ENCODE data around the gene MX2.

Gene MX2

GRCh38 chr21:41378849-41379248, 17.0 kb downstream of the MX2 start:
- TF ChIP-seq YY1 (IDR thresholded peaks at IDR 0.05; ENCODE audit: low read depth), result no peak
- TF ChIP-seq FOXM1 (IDR thresholded peaks at IDR 0.05; ENCODE audit: borderline replicate concordance, low read depth), result no peak
- no peak for TF ChIP-seq ZBTB7A (IDR thresholded peaks at IDR 0.05; ENCODE audit: low read depth)
- no peak for TF ChIP-seq NFIC (IDR thresholded peaks at IDR 0.05)
- no peak for TF ChIP-seq CEBPB (IDR thresholded peaks at IDR 0.05)
- no peak for TF ChIP-seq EGR1 (IDR thresholded peaks at IDR 0.05)
- no peak for TF ChIP-seq RAD21 (IDR thresholded peaks at IDR 0.05; ENCODE audit: low read depth)
- no peak for TF ChIP-seq CREB1 (IDR thresholded peaks at IDR 0.05; ENCODE audit: low read depth)
- TF ChIP-seq TAF1 (IDR thresholded peaks at IDR 0.05; ENCODE audit: low read depth), result no peak
- TF ChIP-seq USF1 (IDR thresholded peaks at IDR 0.05), result no peak
- no peak for TF ChIP-seq EP300 (IDR thresholded peaks at IDR 0.05; ENCODE audit: borderline replicate concordance)
- no peak for TF ChIP-seq REST (IDR thresholded peaks at IDR 0.05; ENCODE audit: low read depth)
- TF ChIP-seq TCF12 (IDR thresholded peaks at IDR 0.05; ENCODE audit: low read depth), result no peak
- TF ChIP-seq TEAD4 (IDR thresholded peaks at IDR 0.05), result no peak
- no peak for TF ChIP-seq MAX (IDR thresholded peaks at IDR 0.05)

- no peak for TF ChIP-seq CREB1 (IDR thresholded peaks at IDR 0.05; ENCODE audit: low read depth)
- no peak for TF ChIP-seq RAD21 (IDR thresholded peaks at IDR 0.05; ENCODE audit: low read depth)
- TF ChIP-seq EP300 (IDR thresholded peaks at IDR 0.05; ENCODE audit: borderline replicate concordance), result no peak
- TF ChIP-seq YY1 (IDR thresholded peaks at IDR 0.05; ENCODE audit: low read depth), result no peak
- TF ChIP-seq CEBPB (IDR thresholded peaks at IDR 0.05), result no peak
- TF ChIP-seq TEAD4 (IDR thresholded peaks at IDR 0.05), result no peak
- TF ChIP-seq TCF12 (IDR thresholded peaks at IDR 0.05; ENCODE audit: low read depth), result no peak
- TF ChIP-seq MAX (IDR thresholded peaks at IDR 0.05), result no peak
- TF ChIP-seq USF1 (IDR thresholded peaks at IDR 0.05), result no peak
- no peak for TF ChIP-seq ZBTB7A (IDR thresholded peaks at IDR 0.05; ENCODE audit: low read depth)
- TF ChIP-seq TAF1 (IDR thresholded peaks at IDR 0.05; ENCODE audit: low read depth), result no peak
- no peak for TF ChIP-seq FOXM1 (IDR thresholded peaks at IDR 0.05; ENCODE audit: borderline replicate concordance, low read depth)
- TF ChIP-seq REST (IDR thresholded peaks at IDR 0.05; ENCODE audit: low read depth), result no peak
- no peak for TF ChIP-seq NFIC (IDR thresholded peaks at IDR 0.05)
- TF ChIP-seq EGR1 (IDR thresholded peaks at IDR 0.05), result no peak
These were observed 18.1 kb downstream of the MX2 start for GRCh38 chr21:41379901-41380300.

- TF ChIP-seq REST (IDR thresholded peaks at IDR 0.05; ENCODE audit: low read depth), result no peak
- TF ChIP-seq USF1 (IDR thresholded peaks at IDR 0.05), result no peak
- TF ChIP-seq RAD21 (IDR thresholded peaks at IDR 0.05; ENCODE audit: low read depth), result no peak
- no peak for TF ChIP-seq EGR1 (IDR thresholded peaks at IDR 0.05)
- no peak for TF ChIP-seq ZBTB7A (IDR thresholded peaks at IDR 0.05; ENCODE audit: low read depth)
- no peak for TF ChIP-seq MAX (IDR thresholded peaks at IDR 0.05)
- TF ChIP-seq NFIC (IDR thresholded peaks at IDR 0.05), result no peak
- no peak for TF ChIP-seq CREB1 (IDR thresholded peaks at IDR 0.05; ENCODE audit: low read depth)
These were observed 19.9 kb downstream of the MX2 start for GRCh38 chr21:41381731-41382130.

All from Ishikawa (cell line).